Measurements from ENCODE around the gene KMT2B.

KMT2B gene

DNA sequence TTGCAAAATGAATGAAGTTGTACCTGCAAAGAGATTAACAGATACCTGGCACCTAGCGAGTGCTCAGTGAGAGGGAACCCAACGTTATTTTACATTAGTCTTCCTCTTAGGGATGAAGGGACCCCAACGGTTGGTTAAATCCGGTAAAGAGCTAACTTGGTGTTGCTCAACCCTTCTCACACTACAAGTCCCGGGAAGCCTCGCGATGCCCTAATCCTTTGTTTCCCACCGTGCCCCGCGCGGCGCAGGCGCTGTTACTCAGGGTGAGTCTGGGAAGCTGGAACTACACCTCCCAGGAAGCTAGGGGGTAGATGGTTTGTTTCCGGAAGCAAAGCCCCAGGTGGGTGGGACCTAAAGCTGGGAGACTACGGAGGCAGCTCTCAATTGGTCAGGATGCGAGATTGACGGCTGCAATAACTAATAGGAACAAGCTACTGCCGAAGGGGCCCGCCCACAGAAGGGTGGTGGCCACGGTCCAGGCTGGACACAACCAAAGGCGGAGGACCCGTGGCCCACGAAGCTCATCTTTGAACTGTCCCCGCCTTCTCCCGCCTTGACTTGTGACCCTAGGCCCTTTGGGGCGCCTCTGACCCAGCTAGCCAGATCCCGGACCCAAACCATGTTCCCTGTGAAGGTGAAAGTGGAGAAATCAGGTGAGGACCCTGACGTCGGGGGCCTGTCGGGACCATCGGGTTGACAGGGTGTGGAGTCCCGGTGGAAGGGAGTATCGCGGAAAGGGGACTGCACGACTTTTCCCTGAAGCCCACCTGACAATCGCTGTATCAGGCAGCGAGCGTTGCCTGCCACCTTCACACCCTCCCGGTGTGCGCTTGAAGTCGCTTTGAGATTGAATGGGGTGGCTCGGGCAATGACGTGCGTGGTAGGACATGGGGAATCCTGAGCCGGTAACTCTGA, 30.6 kb downstream of the KMT2B start, which contains the start of gene LIN37:
LIN37 (plus strand) TSS at position 471 of the 915 bp plus-strand sequence; CDS start at position 620, 149 bp downstream.
- Mint-ChIP-seq H3K4me1 (peaks cover 23% of the 10 kb centered on the region), H3K27ac (peak within 1 kb of the TSS; percentile 90), H3K27me3 (no peaks in the 10 kb centered on the region), H3K36me3 (peaks cover 6% of the 10 kb centered on the region), H3K4me3 (peak within 1 kb of the TSS; percentile 96), H3K9me3 (no peaks in the 10 kb centered on the region)
- DNase-seq (ENCODE audit: low spot score in 2 of 2) (peak; percentile 97), ATAC-seq (ENCODE audit: low read depth) (peak; percentile 68)

DNA sequence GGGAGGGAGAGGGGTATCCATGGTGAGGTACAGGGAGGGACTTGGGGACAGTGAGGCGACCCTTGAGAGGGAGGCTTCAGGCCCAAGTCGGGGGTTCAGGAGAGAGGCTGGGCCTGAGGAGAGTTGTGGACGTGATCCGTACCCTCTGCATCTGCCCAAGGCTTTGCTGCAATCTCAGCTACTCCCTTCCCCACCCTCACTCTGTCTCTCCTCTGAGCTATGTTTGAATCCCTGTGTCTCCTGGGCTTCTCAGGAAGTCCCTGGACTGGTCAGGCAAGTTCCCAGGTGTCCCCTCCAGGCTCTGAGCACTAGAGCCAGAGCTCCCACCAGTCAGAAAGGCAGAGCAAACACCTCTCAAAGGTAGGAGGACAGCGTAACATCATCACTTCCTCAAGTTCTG, 32.4 kb downstream of the KMT2B start:
- peaks cover 7% of the 10 kb centered on the region for H3K27me3 Mint-ChIP-seq
- H3K27ac Mint-ChIP-seq, result no peak overlapping the region
- peaks cover 26% of the 10 kb centered on the region for H3K4me1 Mint-ChIP-seq
- no peaks in the 10 kb centered on the region for H3K9me3 Mint-ChIP-seq
- peak overlapping the region; percentile 51 for H3K4me3 Mint-ChIP-seq
- DNase-seq (ENCODE audit: low spot score in 2 of 2) (no peak), ATAC-seq (ENCODE audit: low read depth) (no peak)
- peaks cover 19% of the 10 kb centered on the region for H3K36me3 Mint-ChIP-seq

DNA sequence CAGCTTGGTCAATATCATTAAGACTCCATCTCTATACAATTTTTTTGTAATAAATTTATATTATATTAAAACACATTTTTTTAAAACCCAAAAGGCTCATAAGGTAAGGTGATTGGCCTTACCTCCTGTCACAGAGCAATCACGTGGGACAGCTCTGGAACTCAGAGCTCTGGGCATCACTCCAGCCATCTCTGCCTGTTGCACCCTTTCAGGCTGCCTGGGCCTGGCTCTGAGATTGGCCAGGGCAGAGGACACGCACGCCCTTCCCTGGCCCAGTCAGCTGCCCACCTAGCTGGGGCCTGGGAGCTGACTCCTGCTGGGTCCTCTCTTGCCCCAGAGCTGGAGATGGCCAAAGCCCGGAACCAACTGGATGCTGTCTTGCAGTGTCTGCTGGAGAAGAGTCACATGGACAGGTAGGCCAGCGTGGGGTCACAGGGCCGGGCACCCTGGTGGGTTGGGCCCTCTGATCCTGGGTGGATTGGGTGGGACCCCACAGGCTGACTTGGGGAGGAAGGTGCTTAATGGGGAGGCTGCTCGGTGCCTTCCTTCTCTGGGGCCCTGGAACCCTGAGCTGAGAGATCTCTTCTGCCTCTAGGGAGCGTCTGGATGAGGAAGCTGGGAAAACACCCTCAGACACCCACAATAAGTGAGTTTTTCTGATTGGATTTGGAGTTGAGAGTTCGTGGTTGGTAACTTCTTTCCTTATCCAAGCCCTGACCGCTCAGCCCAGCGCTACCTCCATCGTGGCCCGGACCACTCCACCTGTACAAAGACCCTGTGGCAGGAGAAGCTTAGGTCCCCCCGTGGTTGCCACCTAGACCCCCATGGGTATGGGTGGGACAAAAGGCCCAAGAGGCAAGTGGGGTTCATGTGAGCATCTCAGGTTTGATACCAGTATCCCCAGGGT, 34.3 kb downstream of the KMT2B start:
- Mint-ChIP-seq H3K36me3 (peaks cover 24% of the 10 kb centered on the region), H3K4me1 (peaks cover 31% of the 10 kb centered on the region), H3K27me3 (peaks cover 13% of the 10 kb centered on the region), H3K4me3 (no peak overlapping the region), H3K9me3 (no peaks in the 10 kb centered on the region), H3K27ac (no peak overlapping the region)
- ATAC-seq (ENCODE audit: low read depth), result no peak
- no peak for DNase-seq (ENCODE audit: low spot score in 2 of 2)

- no peak overlapping the region for H3K4me3 Mint-ChIP-seq
- H3K27me3 Mint-ChIP-seq, result peaks cover 13% of the 10 kb centered on the region
- DNase-seq (ENCODE audit: low spot score in 2 of 2) (no peak), ATAC-seq (ENCODE audit: low read depth) (no peak)
- peaks cover 31% of the 10 kb centered on the region for H3K4me1 Mint-ChIP-seq
- H3K27ac Mint-ChIP-seq, result no peak overlapping the region
- H3K9me3 Mint-ChIP-seq, result no peaks in the 10 kb centered on the region
- peaks cover 24% of the 10 kb centered on the region for H3K36me3 Mint-ChIP-seq
Measured at GRCh38 chr19:35752746-35753350, 35.0 kb downstream of the KMT2B start.

GRCh38 chr19:35753634-35754369, 36.0 kb downstream of the KMT2B start:
- peaks cover 24% of the 10 kb centered on the region for H3K36me3 Mint-ChIP-seq
- DNase-seq (ENCODE audit: low spot score in 2 of 2), result no peak
- H3K4me3 Mint-ChIP-seq, result no peak overlapping the region
- peaks cover 25% of the 10 kb centered on the region for H3K4me1 Mint-ChIP-seq
- H3K27ac Mint-ChIP-seq, result no peak overlapping the region
- H3K27me3 Mint-ChIP-seq, result peaks cover 13% of the 10 kb centered on the region
- no peaks in the 10 kb centered on the region for H3K9me3 Mint-ChIP-seq
- ATAC-seq (ENCODE audit: low read depth), result no peak

GRCh38 chr19:35754370-35755130, 36.7 kb downstream of the KMT2B start:
- DNase-seq (ENCODE audit: low spot score in 2 of 2) (no peak), ATAC-seq (ENCODE audit: low read depth) (no peak)
- Mint-ChIP-seq H3K27me3 (peaks cover 13% of the 10 kb centered on the region), H3K36me3 (peaks cover 24% of the 10 kb centered on the region), H3K4me3 (peak overlapping the region; percentile 53), H3K27ac (no peak overlapping the region), H3K4me1 (peaks cover 26% of the 10 kb centered on the region), H3K9me3 (no peaks in the 10 kb centered on the region)

DNA sequence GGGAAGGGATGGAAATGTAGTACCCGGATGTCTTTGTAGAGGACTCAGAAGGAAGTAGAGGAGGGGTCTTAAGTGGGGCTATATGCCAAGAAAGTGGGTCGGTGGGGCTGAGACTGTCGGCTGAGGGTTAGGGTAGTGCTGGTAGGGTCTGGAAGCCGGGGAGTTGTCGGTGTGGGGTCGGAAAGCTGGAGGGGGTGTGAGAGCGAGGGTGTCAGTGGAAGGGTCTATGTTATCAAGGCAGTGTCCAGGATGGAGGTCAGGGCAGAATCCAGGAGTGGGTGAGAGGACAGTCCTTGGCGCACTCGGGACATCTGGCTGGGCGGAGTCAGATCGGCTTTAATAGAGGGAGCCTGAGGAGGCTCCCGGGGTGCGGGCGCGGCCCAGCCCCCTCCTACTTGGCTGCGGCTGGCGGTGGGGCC, 37.3 kb downstream of the KMT2B start:
- H3K4me3 Mint-ChIP-seq, result peak overlapping the region; percentile 53
- peaks cover 13% of the 10 kb centered on the region for H3K27me3 Mint-ChIP-seq
- peaks cover 23% of the 10 kb centered on the region for H3K36me3 Mint-ChIP-seq
- ATAC-seq (ENCODE audit: low read depth) (no peak), DNase-seq (ENCODE audit: low spot score in 2 of 2) (no peak)
- peaks cover 23% of the 10 kb centered on the region for H3K4me1 Mint-ChIP-seq
- no peak overlapping the region for H3K27ac Mint-ChIP-seq
- H3K9me3 Mint-ChIP-seq, result no peaks in the 10 kb centered on the region

DNA sequence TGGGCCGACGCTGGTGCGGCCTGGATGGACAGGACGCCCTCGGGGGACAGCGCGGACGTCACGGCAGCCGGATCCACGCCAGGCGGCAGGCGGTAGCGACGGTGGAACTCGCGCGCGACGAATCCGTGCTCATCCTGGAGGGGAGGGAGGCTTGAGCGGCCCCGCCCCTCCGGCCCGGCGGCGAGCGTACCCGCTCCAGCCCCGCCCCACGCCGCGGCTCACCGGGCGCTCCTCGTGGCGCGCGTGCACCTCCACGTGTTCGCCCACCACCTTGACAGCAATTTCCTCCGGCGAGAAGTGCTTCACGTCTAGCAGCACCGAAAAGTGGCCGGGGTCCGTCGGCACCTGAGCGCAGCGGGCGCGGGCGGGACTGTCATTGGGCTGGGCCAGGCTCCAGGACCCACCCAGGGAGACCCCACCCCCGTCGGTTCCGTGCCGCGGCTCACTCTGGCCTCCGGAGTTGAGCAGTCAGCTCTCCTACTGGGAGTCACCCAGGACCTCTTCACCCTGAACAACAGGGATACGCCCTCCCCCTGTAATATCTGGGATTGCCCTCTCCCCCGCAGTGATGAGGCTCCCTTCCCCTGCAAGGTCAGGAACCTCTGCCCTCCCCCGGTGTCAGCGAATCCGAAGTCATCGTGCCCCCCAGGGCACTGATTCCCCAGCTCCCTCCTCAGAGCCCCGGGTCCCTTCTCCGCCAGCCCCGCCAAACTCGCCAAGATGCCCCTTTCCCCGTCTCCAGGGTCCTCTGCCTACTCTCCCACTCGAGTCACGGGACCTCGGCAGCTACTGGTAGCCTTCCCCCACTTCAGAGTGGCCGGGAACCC, 38.0 kb downstream of the KMT2B start:
- DNase-seq (ENCODE audit: low spot score in 2 of 2), result no peak
- Mint-ChIP-seq H3K27me3 (peaks cover 13% of the 10 kb centered on the region), H3K9me3 (no peaks in the 10 kb centered on the region), H3K4me3 (peak overlapping the region; percentile 41), H3K4me1 (peaks cover 20% of the 10 kb centered on the region), H3K27ac (no peak overlapping the region), H3K36me3 (peaks cover 23% of the 10 kb centered on the region)
- ATAC-seq (ENCODE audit: low read depth), result peak; percentile 5

GRCh38 chr19:35756377-35757230, 38.8 kb downstream of the KMT2B start, which contains the start of gene HSPB6:
Gene HSPB6 (minus strand): TSS chr19:35757029. CDS start chr19:35757008, 21 bp downstream.
- DNase-seq (ENCODE audit: low spot score in 2 of 2), result no peak
- peaks cover 23% of the 10 kb centered on the region for H3K36me3 Mint-ChIP-seq
- peaks cover 20% of the 10 kb centered on the region for H3K4me1 Mint-ChIP-seq

DNA sequence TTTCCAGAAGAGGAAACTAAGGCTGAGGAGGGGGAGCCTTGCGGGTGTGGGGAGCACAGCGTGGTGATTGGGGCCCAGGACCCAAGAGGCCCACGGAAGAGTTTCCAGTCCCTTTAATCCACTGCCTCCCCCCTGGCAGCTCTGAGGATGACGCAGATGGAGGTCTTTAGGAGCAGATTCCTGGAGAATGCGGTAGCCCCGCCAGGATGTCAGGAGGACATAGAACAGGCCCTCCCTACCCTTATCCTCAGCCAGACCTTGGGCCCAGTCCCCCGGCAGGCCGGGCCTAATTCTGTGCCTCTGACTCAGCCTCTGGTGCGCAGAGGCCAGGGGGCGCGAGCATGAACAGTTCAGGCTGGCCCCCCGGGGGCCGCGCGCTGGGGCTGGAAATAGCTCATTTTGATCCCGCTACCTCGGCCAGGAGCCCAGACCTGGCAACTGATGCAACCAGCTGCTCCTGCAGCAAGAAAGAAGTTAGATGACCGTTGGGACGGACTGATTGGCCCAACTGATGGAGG, 39.5 kb downstream of the KMT2B start:
- Mint-ChIP-seq H3K4me3 (peak overlapping the region; percentile 89), H3K4me1 (peaks cover 20% of the 10 kb centered on the region), H3K27ac (peak overlapping the region; percentile 87), H3K27me3 (peaks cover 13% of the 10 kb centered on the region), H3K9me3 (no peaks in the 10 kb centered on the region), H3K36me3 (peaks cover 26% of the 10 kb centered on the region)
- DNase-seq (ENCODE audit: low spot score in 2 of 2), result no peak
- ATAC-seq (ENCODE audit: low read depth), result no peak

More at GRCh38 chr19:35756377-35757230, 38.8 kb downstream of the KMT2B start, which contains the start of gene HSPB6:
- ATAC-seq (ENCODE audit: low read depth), result no peak
- Mint-ChIP-seq H3K27ac (peak within 1 kb of the TSS; percentile 87), H3K9me3 (no peaks in the 10 kb centered on the region), H3K4me3 (peak within 1 kb of the TSS; percentile 89), H3K27me3 (peaks cover 13% of the 10 kb centered on the region)

All from memory B cell (primary cell).